ENCODE results near the gene IER2. TPM values are rescaled to one million over a fixed set of nuclear protein-coding genes. Genes with fewer than 3 reads are reported as not detected.

The IER2 gene
- total and polyA plus RNA-seq, 9 of the 15 experiments (the other 6 are each of a cell fraction or from before 2014, with no cell fraction given), result 4.5 to 205 (median 23.7) TPM

DNA sequence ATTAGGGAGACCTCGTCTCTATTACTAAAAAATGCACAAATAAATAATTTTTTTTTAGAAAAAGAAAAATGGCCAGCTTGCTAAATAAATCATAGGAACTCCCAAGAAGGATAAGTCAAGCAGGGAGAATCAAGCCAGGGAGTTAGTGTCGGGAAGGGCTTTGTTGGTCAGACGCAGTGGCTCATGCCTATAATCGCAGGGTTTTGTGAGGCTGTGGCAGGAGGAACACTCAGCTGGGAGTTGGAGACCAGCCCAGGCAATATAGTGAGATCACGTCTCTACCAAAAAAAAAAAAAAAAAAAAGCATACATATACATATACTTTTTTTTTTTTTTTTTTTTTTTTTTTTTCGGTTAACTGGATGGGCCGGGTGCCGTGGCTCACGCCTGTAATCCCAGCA, 23.2 kb upstream of the IER2 start:
- no peak for FAIRE-seq
- no peak for ATAC-seq
- TF ChIP-seq ZBTB12 (CRISPR knock-in tag; IDR thresholded peaks at IDR 0.05), result no peak
- TF ChIP-seq SIN3A (IDR thresholded peaks at IDR 0.05; ENCODE audit: borderline replicate concordance in 2 of 2, control insufficient read depth in 1 of 2, low read depth in 2 of 2, low read length in 2 of 2), result no peak
- TF ChIP-seq RBM17 (IDR thresholded peaks at IDR 0.05; ENCODE audit: borderline replicate concordance, low read depth, low read length), result no peak
- no peak for TF ChIP-seq EP400 (IDR thresholded peaks at IDR 0.05)
- TF ChIP-seq MAFF (IDR thresholded peaks at IDR 0.05; ENCODE audit: low read length), result no peak
- TF ChIP-seq CTCF (IDR thresholded peaks at IDR 0.05 in 2 of 3, conservative IDR thresholded peaks at IDR 0.05 in 1 of 3; ENCODE audit: insufficient read depth in 2 of 3, low read depth in 1 of 3, low read length in 3 of 3), result no peak
- TF ChIP-seq, protein P1, sequence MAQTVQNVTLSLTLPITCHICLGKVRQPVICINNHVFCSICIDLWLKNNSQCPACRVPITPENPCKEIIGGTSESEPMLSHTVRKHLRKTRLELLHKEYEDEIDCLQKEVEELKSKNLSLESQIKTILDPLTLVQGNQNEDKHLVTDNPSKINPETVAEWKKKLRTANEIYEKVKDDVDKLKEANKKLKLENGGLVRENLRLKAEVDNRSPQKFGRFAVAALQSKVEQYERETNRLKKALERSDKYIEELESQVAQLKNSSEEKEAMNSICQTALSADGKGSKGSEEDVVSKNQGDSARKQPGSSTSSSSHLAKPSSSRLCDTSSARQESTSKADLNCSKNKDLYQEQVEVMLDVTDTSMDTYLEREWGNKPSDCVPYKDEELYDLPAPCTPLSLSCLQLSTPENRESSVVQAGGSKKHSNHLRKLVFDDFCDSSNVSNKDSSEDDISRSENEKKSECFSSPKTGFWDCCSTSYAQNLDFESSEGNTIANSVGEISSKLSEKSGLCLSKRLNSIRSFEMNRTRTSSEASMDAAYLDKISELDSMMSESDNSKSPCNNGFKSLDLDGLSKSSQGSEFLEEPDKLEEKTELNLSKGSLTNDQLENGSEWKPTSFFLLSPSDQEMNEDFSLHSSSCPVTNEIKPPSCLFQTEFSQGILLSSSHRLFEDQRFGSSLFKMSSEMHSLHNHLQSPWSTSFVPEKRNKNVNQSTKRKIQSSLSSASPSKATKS (CRISPR knock-in tag; IDR thresholded peaks at IDR 0.05), result no peak
- TF ChIP-seq TRIM25 (IDR thresholded peaks at IDR 0.05; ENCODE audit: borderline replicate concordance), result no peak
- POLR2A ChIA-PET, result interaction anchor here (1.0 to 3.1 kb wide), 3 partner anchors 8 to 26 kb away, joined by 6 to 13 read pairs (median 12); partner anchors contain the start of genes IER2 and STX10
- CTCF ChIA-PET (ENCODE audit: low intra/inter-chr PET ratio), result interaction anchor here (0.6 kb wide), 1 partner anchor 1990 kb away, joined by 3 read pairs; no protein-coding TSS in a partner anchor
- no TSS peak for BruUV-seq (replicated peaks)
- Histone ChIP-seq H3K27me3 (ENCODE audit: control insufficient read depth in 2 of 2, insufficient read depth in 2 of 2, low read length in 2 of 2) (no peaks in the 10 kb centered on the region), H3K9ac (ENCODE audit: insufficient read depth in 1 of 2, low read depth in 2 of 2, low read length in 2 of 2) (no peak overlapping the region), H3K4me2 (ENCODE audit: insufficient read depth, low read length) (no peak overlapping the region), H3K79me2 (ENCODE audit: control insufficient read depth, insufficient read depth, low read length) (peaks cover 91% of the 10 kb centered on the region), H3K9me3 (replicated peaks; ENCODE audit: control insufficient read depth, insufficient read depth, low read depth, low read length) (no peaks in the 10 kb centered on the region), H3K4me1 (replicated peaks in 1 of 2; ENCODE audit: control insufficient read depth in 2 of 2, insufficient read depth in 2 of 2, low read length in 2 of 2) (peaks cover 9 to 31% of the 10 kb centered on the region in 2 experiments), H4K20me1 (replicated peaks; ENCODE audit: control insufficient read depth, insufficient read depth, low read length) (peaks cover 56% of the 10 kb centered on the region), H2AFZ (ENCODE audit: low read depth, low read length) (no peak overlapping the region), H3K9me1 (ENCODE audit: control insufficient read depth, insufficient read depth, low read length) (no peaks in the 10 kb centered on the region), H3K36me3 (ENCODE audit: control insufficient read depth, insufficient read depth, low read length) (peaks cover 82% of the 10 kb centered on the region), H3K27ac (ENCODE audit: extremely low read depth, low read depth, low read length) (no peak overlapping the region), H3K4me3 (no peak overlapping the region)
- 95% methylated on average over 4 of the region's 9 CpGs for WGBS (ENCODE audit: insufficient coverage, low coverage, missing lambda C conversion rate)
- intact Hi-C loops (cut with micrococcal nuclease) (no loop called here), in situ Hi-C loops (cut with MboI) (no loop called here)
- DNase-seq (ENCODE audit: extremely low read depth in 1 of 4, low spot score in 3 of 4), result no peak
